Kidney tubule cell (primary cell): Measurements from ENCODE around the gene ZSCAN22.
A peak's percentile ranks its signal among the peaks of the same experiment; 100 is the strongest.
"Not testable (repeated sequence)": the region's sequence is repeated elsewhere in the genome, so short reads cannot be mapped to it uniquely, and the experiment has no call there.

ENCODE experiments used
- DNase-seq: peaks from one replicate; pipeline ENCODE4 v3.0.0-alpha.2; 2018; ENCODE audit warnings: low spot score

ZSCAN22 gene

DNA sequence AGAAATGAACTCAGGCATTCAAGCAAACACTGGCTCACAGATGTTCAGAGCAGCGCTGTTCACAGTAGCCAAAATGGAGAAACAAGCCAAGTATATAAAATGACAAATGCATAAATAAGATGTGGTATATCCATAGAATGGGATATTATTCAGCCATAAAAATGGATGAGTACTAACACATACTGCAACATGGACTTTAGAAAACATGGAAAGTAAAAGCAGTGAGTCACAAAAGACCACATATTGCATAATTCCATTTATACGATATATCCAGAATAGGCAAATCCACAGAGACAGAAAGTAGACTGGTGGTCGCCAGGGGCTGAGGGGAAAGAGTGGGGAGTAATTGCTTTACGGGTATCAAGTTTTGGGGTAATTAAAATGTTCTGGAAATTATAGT is 47.4 kb downstream of the ZSCAN22 start:
- DNase-seq = no peak

DNA sequence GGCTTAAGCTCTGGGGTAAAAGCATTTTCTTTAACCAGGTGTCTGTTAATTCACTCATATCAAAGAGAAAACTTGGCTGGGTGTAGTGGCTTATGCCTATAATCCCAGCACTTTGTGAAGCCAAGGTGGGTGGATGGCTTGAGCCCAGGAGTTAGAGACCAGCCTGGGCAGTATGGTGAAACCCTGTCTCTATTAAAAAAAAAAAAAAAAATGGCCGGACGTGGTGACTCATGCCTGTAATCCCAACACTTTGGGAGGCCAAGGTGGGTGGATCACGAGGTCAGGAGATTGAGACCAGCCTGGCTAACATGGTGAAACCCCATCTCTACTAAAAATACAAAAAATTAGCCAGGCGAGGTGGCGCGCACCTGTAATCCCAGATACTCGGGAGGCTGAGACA is 49.9 kb downstream of the ZSCAN22 start:
- DNase-seq = not testable (repeated sequence)

DNA sequence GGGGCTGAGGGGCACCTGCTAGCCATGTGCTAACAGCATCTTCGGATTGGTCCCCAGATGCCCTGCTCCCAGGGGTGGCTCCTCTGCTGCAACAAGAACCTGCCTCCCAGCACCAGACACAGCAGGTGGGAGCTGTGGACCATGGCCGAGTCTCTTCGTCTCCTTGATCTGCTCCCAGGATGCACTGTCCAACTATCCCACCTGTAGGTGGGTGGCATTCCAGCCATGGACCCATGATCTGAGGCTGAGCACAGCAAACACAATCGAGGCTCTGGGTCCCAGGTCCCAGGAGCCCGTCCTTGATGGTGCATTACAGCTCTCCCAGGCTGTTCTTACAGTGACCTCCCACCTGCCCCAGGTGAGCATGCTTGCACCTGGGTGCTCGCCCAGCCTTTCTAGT is 52.5 kb downstream of the ZSCAN22 start:
- DNase-seq = no peak

DNA sequence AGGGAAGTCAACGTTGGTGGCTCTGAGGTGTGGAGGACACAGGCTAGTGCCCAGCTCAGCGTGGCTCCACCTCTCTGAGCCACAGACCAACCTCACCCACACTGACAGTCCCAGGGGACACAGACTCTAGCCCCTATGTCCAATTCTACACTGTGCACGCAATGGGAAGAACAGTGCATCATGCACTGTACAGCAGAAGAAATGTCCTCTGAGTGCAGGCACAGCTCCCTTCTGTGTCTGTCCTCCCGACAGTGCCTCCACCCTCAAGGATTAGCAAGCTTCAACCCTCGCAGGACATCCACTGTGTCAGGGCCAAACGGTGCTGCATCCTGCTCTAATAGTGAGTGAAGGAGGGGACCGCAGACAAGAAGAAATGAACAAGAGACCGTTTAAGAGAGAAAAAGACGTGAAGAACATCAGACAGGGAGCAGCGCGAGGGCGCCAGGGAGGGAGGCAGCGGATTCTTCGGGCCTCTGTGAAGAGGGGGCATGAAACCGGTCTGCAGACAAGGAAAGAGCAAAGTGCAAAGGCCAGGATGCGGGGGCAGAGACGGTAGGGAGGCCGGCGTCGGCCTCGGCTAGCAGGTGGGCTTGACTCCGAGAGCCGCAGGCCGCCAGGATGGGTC is 53.4 kb downstream of the ZSCAN22 start:
- no peak for DNase-seq

- DNase-seq = peak; percentile 100
Measured at GRCh38 chr19:58380662-58381459, 54.1 kb downstream of the ZSCAN22 start, which contains the start of gene ZNF837. ZNF837 (minus strand) TSS chr19:58381030; CDS start chr19:58369332, 11,698 bp downstream.

GRCh38 chr19:58381460-58382212 is 54.8 kb downstream of the ZSCAN22 start:
- no peak for DNase-seq

- no peak for DNase-seq
Measured at GRCh38 chr19:58382997-58383603, 56.3 kb downstream of the ZSCAN22 start.

DNA sequence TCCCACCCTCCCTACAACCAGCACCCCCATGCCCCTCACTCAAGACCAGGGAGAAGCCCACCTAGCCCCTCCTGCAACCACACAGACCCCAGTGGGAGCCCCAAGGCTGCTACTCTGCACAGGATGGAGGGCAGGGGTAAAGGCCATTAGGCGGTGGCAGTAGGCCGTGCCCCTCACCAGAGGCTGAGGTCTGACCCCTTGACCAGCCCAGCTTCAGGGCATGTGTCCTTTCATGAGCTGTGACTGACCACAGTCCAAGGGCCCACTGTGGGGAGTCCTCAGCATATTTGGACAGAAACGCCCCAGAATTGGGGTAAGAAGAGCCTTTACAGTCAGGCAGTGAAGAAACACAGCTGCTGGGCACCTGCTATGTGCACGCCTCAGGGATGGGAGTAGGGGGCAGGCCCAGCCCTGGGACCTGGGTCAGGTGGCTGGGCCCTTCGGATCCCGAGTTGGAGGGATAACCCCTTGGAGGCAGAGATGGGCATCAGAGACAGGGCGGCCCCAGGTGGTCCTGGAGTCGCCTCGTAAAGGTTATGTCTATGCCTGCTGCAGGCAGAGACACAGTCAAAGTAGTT is 58.6 kb downstream of the ZSCAN22 start:
- no peak for DNase-seq

DNA sequence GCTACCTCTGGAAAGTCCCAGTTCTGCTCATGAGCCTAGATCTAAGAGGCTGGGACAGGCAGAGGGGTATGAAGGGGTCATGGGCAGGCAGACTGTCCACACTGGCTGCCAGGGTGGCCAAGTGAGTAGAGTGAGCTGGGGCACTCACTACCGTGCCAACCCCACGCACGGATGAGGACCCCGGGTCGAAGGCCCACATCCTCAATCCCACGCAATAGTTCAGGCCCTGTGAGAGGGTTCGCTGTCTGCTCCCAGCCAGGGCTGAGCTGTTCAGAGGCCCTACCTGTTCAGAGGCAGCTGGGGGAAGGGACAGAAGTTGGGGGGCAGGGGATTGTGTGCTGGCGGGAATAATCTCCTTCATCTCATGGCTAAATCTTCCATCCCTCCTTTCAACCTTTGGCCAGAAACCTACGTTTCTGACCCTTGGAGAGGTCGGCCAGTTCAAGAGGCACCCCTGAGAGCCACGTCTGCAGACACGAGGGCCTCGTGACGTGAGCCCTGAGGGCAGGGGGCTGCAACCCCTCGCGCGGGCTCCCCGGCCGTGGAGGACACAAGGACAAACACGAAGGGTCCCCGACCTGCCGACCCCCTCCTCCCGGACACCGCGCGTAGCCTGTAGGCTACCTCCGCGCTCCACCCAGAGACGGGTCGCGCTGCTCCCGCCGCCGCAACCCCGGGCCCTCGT is 59.2 kb downstream of the ZSCAN22 start:
- DNase-seq = no peak

- DNase-seq = peak; percentile 99
Measured at GRCh38 chr19:58386576-58387337, 60.0 kb downstream of the ZSCAN22 start, which contains the start of gene RPS5. RPS5 (plus strand) TSS chr19:58387269; CDS start chr19:58388138, 869 bp downstream.

DNA sequence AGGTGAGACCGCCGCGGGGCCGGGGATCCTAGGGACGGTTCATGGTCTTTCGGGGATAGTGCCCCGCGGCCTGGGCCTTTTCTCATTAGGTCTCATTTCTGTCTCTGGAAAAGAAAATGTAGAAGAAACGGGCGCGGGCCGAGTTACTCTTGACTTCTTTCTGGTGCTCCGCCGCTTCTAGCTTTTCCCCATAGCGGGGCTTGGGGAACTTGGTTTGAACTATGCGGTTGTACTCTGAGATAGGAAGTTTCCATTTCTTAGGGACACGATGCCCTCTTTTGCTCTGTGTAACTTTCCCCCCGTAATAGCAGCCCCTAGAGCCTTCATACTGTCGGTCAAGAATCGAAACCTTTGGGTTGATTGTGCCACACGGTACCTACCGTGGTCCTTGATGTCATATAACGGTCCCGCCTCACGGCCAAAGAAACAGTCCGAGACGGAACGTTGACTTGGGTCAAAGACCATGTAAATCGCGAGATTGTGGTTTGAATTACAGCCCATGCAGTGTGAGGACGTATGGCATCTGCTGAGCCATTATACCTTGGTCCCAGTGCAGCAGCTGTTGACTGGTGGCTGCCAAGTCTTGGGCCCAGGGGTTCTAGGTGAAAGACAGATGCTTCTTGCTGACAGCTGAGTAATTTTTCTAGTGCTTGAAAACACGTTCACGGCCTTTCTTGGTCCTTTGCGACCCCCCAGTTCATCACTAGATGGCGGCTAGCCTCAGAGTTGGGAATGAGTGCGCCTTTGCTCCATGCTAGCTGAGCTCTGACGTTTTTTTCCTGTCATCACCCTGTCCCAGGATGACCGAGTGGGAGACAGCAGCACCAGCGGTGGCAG is 60.8 kb downstream of the ZSCAN22 start:
- no peak for DNase-seq

- DNase-seq = no peak
Measured at GRCh38 chr19:58388175-58388526, 61.4 kb downstream of the ZSCAN22 start.
